ENCODE measurements around the gene TTC19.

TTC19 gene

DNA sequence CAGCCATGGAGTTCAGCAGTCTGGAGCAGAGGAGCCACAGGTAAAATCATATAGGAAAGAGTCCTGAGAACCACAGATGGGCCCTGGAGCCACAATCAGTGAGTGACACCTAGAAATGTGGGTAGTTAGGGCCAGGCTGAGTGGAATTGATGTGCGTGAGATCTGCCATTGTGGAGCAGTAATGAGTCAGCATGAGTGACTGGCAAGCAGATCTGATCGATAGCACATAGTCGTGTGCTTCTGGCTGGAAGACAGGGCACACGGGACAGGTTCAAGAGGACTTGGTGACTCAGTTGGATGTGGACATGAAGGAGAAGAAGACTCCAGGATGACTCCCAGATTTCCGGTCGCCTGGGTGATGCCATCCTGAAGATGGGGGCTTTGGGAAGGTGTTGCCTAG lies 42.4 kb upstream of the TTC19 start:
- peak; percentile 35 for DNase-seq (ENCODE audit: low read depth)
- H3K4me3 ChIP-seq (ENCODE audit: low read depth, low read length): no peak overlapping the region
- TF ChIP-seq, protein P1, sequence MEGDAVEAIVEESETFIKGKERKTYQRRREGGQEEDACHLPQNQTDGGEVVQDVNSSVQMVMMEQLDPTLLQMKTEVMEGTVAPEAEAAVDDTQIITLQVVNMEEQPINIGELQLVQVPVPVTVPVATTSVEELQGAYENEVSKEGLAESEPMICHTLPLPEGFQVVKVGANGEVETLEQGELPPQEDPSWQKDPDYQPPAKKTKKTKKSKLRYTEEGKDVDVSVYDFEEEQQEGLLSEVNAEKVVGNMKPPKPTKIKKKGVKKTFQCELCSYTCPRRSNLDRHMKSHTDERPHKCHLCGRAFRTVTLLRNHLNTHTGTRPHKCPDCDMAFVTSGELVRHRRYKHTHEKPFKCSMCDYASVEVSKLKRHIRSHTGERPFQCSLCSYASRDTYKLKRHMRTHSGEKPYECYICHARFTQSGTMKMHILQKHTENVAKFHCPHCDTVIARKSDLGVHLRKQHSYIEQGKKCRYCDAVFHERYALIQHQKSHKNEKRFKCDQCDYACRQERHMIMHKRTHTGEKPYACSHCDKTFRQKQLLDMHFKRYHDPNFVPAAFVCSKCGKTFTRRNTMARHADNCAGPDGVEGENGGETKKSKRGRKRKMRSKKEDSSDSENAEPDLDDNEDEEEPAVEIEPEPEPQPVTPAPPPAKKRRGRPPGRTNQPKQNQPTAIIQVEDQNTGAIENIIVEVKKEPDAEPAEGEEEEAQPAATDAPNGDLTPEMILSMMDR (IDR thresholded peaks at IDR 0.05; ENCODE audit: insufficient read depth, low read depth, low read length, missing control alignments): no peak

DNA sequence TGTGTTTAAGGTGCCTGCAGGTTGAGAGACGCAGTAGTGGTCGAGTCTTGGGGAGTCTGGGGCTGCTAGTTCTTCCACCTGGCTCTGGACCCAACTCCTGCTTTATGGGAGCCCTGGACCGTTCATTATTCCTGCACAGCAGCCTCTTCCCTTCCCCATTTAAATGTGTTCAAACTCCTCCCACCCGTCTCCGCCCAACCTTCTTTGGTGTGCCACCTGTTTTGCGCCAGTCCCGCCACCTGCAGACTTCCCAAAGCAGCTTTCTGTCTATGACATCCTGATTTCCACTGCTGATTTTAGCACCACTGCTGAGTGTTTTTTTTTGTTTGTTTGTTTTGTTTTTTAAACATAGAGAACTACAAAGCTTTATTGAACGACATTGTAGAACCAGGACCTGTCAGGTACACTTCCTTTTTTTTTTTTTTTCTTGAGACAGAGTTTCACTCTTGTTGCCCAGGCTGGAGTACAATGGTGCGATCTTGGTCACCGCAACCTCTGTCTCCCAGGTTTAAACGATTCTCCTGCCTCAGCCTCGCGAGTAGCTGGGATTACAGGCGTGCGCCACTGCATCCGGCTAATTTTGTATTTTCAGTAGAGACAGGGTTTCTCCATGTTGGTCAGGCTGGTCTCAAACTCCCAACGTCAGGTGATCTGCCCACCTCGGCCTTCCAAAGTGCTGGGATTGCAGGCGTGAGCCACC lies 41.9 kb upstream of the TTC19 start:
- H3K4me3 ChIP-seq (ENCODE audit: low read depth, low read length): no peak overlapping the region
- TF ChIP-seq, protein P1 (IDR thresholded peaks at IDR 0.05; ENCODE audit: insufficient read depth, low read depth, low read length, missing control alignments): no peak
- no peak for DNase-seq (ENCODE audit: low read depth)

DNA sequence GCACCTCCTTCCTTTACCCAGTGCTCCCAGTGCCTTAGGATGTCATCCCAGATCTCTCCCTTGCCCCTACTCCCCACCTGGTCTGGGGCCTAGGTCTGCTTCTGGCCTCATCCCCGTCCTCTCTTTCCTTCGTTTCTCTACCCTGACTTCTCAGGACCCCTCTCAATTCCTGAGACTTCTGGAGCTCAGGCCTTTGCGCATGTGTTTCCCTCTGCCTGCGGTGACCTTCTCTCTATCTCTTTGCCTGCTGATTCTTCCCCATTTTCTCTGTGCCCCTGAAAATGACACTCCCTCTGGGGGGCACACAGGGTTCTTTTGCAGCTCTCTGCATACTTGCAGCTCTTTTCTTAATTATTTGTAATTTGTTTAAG lies 41.2 kb upstream of the TTC19 start:
- no peak overlapping the region for H3K4me3 ChIP-seq (ENCODE audit: low read depth, low read length)
- TF ChIP-seq, protein P1 (IDR thresholded peaks at IDR 0.05; ENCODE audit: insufficient read depth, low read depth, low read length, missing control alignments): no peak
- no peak for DNase-seq (ENCODE audit: low read depth)

DNA sequence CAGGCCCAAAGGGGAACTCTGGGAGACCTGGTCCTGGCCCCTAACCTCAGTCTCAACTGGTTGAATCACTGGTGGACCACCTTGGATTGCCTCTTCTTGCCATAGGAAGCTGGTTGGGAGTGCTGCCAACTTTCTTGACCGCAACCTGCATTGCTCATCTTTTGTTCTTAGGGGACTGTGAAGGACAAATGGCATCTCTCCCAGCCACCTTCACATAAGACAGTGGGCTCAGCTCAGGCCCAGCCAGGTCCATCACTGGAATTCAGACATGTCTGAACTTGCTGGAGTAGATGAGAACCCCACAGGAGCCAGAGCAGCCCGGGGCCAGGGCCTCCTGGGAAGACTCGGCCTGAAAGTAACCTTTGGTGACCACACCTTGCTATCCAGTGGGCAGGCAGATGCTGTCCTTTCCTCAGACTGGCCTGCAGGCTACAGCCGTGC lies 35.9 kb upstream of the TTC19 start:
- TF ChIP-seq, protein P1 (IDR thresholded peaks at IDR 0.05; ENCODE audit: insufficient read depth, low read depth, low read length, missing control alignments): no peak
- H3K4me3 ChIP-seq (ENCODE audit: low read depth, low read length): no peak overlapping the region
- DNase-seq (ENCODE audit: low read depth): no peak

DNA sequence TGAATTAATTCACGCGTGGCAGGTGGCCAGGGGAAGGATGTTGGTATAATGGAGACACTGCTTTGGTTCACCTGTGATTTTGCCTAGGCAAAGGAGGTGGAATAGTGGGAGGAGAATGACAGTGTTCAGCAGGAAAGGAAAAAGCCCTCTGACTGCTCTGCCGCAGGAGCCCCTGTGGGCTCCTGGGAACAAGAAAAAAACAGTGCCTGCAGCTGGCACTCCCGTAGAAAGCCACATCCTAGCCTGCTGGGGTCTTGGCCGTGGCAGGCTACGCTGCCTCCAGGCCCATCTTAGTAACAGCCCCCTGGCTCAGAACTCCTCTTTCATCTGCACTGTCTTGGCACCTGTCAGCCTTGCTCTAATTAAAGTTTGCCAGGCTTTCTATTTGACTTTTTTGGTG lies 34.1 kb upstream of the TTC19 start:
- TF ChIP-seq, protein P1 (IDR thresholded peaks at IDR 0.05; ENCODE audit: insufficient read depth, low read depth, low read length, missing control alignments): no peak
- DNase-seq (ENCODE audit: low read depth): no peak
- H3K4me3 ChIP-seq (ENCODE audit: low read depth, low read length): no peak overlapping the region

DNA sequence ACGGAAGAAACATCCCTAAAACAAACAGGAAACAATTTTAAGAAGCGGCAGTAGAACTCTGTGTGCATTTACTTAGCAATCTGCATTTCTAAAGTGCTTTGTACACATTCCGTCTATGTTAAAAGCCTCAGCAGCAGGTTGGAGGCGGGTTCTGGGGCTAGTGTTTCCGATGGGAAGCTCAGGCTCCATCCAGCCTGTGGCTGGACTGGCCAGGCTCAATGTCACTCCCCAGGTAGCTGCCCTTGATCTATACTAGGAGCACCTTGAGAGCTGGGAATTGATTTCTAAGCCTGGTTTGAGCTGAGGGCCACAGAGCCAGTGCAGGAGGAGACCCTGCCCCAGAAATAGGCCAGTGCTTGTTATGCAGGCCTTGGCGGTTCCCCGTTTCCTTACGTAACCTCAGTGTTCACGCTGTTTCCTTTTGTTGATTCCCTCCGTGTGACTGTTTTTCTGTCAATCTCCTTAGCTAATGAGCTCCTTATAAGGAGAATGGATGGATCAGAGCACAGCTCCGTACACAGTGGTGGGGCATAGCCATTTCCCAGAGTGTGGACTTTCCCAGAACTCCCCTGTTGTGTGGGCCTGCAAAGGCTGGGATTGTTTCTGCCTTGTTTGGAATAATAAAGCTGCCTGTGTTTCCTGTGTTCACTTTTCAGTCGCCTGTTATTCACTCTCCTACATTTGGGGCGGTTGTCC lies 33.3 kb upstream of the TTC19 start:
- no peak overlapping the region for H3K4me3 ChIP-seq (ENCODE audit: low read depth, low read length)
- TF ChIP-seq, protein P1 (IDR thresholded peaks at IDR 0.05; ENCODE audit: insufficient read depth, low read depth, low read length, missing control alignments): no peak
- DNase-seq (ENCODE audit: low read depth): no peak

Data from GM12865 (cell line).